SK-N-SH (cell line): ENCODE results near the gene BCAR1.

Experiments
- GABPA ChIP-seq: IDR thresholded peaks from 2 replicates; pipeline ENCODE4 v1.4.0; 2012; ENCODE audit warnings: low read depth, mild to moderate bottlenecking
- RAD21 ChIP-seq: IDR thresholded peaks from 2 replicates; pipeline ENCODE4 v1.6.1; 2012; ENCODE audit warnings: mild to moderate bottlenecking, low read length
- SIN3A ChIP-seq: IDR thresholded peaks from 2 replicates; pipeline ENCODE4 v1.6.1; 2012; ENCODE audit warnings: low read depth, mild to moderate bottlenecking, low read length, moderate library complexity, borderline replicate concordance
- TEAD4 ChIP-seq: IDR thresholded peaks from 2 replicates; pipeline ENCODE4 v1.4.0; 2012; ENCODE audit warnings: mild to moderate bottlenecking, borderline replicate concordance; ENCODE audit not compliant: insufficient read depth
- TF ChIP-seq, protein P1 (sequence below): fragments of 200-600 bp; sonication (generic); IDR thresholded peaks from 2 replicates; pipeline ENCODE4 v1.6.1; 2017; ENCODE audit warnings: antibody characterized with exemption, mild to moderate bottlenecking, moderate library complexity

- TF ChIP-seq RAD21, result no peak
- TF ChIP-seq, protein P1, sequence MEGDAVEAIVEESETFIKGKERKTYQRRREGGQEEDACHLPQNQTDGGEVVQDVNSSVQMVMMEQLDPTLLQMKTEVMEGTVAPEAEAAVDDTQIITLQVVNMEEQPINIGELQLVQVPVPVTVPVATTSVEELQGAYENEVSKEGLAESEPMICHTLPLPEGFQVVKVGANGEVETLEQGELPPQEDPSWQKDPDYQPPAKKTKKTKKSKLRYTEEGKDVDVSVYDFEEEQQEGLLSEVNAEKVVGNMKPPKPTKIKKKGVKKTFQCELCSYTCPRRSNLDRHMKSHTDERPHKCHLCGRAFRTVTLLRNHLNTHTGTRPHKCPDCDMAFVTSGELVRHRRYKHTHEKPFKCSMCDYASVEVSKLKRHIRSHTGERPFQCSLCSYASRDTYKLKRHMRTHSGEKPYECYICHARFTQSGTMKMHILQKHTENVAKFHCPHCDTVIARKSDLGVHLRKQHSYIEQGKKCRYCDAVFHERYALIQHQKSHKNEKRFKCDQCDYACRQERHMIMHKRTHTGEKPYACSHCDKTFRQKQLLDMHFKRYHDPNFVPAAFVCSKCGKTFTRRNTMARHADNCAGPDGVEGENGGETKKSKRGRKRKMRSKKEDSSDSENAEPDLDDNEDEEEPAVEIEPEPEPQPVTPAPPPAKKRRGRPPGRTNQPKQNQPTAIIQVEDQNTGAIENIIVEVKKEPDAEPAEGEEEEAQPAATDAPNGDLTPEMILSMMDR, result no peak
- no peak for TF ChIP-seq SIN3A
- no peak for TF ChIP-seq GABPA
- no peak for TF ChIP-seq TEAD4
These were observed 53.3 kb downstream of the BCAR1 start for GRCh38 chr16:75198135-75198600.
